ENCODE results near the gene MCC.

DNA sequence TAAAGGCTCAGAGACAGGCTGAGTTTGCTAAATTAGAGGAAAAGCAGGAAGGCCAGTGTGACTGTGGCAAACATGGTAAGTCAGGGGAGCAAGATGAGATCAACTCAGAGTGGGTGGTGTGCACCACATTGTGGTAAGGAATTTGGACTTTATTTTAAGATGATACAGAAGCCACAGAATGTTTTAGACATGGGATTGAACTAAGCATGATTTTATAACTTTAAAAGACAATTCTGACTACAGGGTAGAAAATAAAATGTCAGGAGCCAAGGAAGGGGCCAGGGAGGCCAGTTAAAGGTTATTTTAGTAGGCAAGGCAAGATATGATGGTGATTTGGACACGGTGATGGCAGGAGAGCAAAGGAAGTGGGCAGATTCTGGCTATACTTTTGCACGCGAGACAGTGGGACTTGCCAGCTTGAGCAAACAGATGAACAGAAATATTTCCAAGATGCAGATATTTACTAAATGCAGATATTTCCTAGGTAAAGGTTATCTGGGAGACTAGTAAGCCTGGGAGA lies 107.4 kb downstream of the MCC start:
- no peak for TF ChIP-seq TAF1 (IDR thresholded peaks at IDR 0.05; ENCODE audit: borderline replicate concordance, insufficient read depth, low read length)
- no peak for TF ChIP-seq SIN3A (IDR thresholded peaks at IDR 0.05; ENCODE audit: borderline replicate concordance, insufficient read depth, low read length)
